Vagina (tissue), 2 donors: ENCODE measurements around the gene GAS7.

Source experiments
- CTCF ChIP-seq, 3 experiments: fragments of 450-650 bp in 2 of 3; fragments of 200-600 bp in 1 of 3; sonication (generic) in 1 of 3; IDR thresholded peaks; one replicate each; pipeline ENCODE4 v1.5.1; 2017 to 2019; ENCODE audit warnings: antibody characterized with exemption in 3 of 3, mild to moderate bottlenecking in 2 of 3, moderate library complexity in 2 of 3
- POLR2A ChIP-seq, 2 donors: fragments of 450-650 bp; IDR thresholded peaks; one replicate each; pipeline ENCODE4 v1.6.1; 2017; ENCODE audit warnings: antibody characterized with exemption in 2 of 2, mild to moderate bottlenecking in 2 of 2, moderate library complexity in 2 of 2
- POLR2AphosphoS5 ChIP-seq, 2 donors: sonication (generic); formaldehyde crosslinking; IDR thresholded peaks; one replicate each; pipeline ENCODE4 v1.9.0; 2017; ENCODE audit warnings: antibody characterized with exemption in 2 of 2, mild to moderate bottlenecking in 2 of 2, low read depth in 1 of 2; ENCODE audit not compliant: insufficient read depth in 1 of 2

- no peak for TF ChIP-seq POLR2A (IDR thresholded peaks at IDR 0.05)
- TF ChIP-seq CTCF (IDR thresholded peaks at IDR 0.05) = no peak
- no peak for TF ChIP-seq POLR2AphosphoS5 (IDR thresholded peaks at IDR 0.05; ENCODE audit: insufficient read depth in 1 of 2, low read depth in 1 of 2)
Observed at GRCh38 chr17:9931144-9931741, 267.2 kb downstream of the GAS7 start.
